BLaER1 treated with 17β-estradiol and CSF1 and Interleukin-3, amounts not matched to agents 10 nM and 100 nM (cell line): Measurements from ENCODE around the gene GPX6.
A peak's percentile ranks its signal among the peaks of the same experiment; 100 is the strongest.

Experiments used
- H3K27ac ChIP-seq, 11 experiments: shearing (Covaris generic); formaldehyde crosslinking; 2 replicates each; pipeline ENCODE4 v1.8.1; 2022
- H3K27me3 ChIP-seq, 11 experiments: shearing (Covaris generic); formaldehyde crosslinking; 2 replicates each; pipeline ENCODE4 v1.8.1; 2022
- H3K36me3 ChIP-seq, 11 experiments: shearing (Covaris generic); formaldehyde crosslinking; 2 replicates each; pipeline ENCODE4 v1.8.1; 2022
- H3K4me1 ChIP-seq, 10 experiments: shearing (Covaris generic); formaldehyde crosslinking; 2 replicates each; pipeline ENCODE4 v1.8.1; 2022
- H3K4me2 ChIP-seq, 11 experiments: shearing (Covaris generic); formaldehyde crosslinking; 2 replicates each; pipeline ENCODE4 v1.8.1; 2022
- H3K4me3 ChIP-seq, 10 experiments: shearing (Covaris generic); formaldehyde crosslinking; 2 replicates each; pipeline ENCODE4 v1.8.1; 2022
- H3K9ac ChIP-seq, 11 experiments: shearing (Covaris generic); formaldehyde crosslinking; 2 replicates each; pipeline ENCODE4 v1.8.1; 2022
- H3K9me3 ChIP-seq, 11 experiments: shearing (Covaris generic); formaldehyde crosslinking; replicated peaks in 1 of 11; 2 replicates each; pipeline ENCODE4 v1.8.1; 2022
- H4K20me1 ChIP-seq, 11 experiments: shearing (Covaris generic); formaldehyde crosslinking; 2 replicates each; pipeline ENCODE4 v1.8.1; 2022
- Cebpa-rat ChIP-seq, 11 experiments: shearing (Covaris generic); IDR thresholded peaks; 2 replicates each; pipeline ENCODE4 v1.8.1; 2022

GPX6 gene

DNA sequence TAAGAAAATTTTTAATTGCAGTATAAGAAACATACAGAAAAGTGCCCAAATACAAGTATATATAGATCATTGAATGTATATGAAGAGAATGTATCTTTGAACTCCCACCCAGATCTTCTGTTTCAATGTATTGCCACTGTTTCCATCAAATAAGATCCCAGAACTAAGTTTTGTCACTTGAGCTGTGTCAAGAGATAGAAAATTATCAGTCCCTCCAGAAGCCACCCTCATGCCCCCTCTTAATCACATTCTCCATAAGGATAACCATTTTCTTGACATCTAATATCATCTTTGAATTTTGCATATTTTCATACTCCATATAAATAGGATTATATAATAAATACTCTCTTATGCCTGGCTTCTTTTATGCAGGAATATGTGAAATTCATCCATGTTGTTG lies 30.4 kb upstream of the GPX6 start:
- no peaks in the 10 kb centered on the region for H3K36me3 ChIP-seq
- no peaks in the 10 kb centered on the region for H4K20me1 ChIP-seq
- no peak overlapping the region for H3K27ac ChIP-seq
- H3K4me2 ChIP-seq = no peak overlapping the region
- H3K4me1 ChIP-seq = peaks cover 0 to 14% (median 4%) of the 10 kb centered on the region in 10 experiments; a peak in 7 of 20 replicates
- no peak overlapping the region for H3K9ac ChIP-seq
- no peak overlapping the region for H3K4me3 ChIP-seq
- no peak for TF ChIP-seq Cebpa-rat (IDR thresholded peaks at IDR 0.05)
- H3K27me3 ChIP-seq = peaks cover 0 to 4% (median 0%) of the 10 kb centered on the region in 11 experiments; a peak in 2 of 22 replicates
- H3K9me3 ChIP-seq = peaks cover 0 to 6% (median 0%) of the 10 kb centered on the region in 11 experiments; a peak in 3 of 22 replicates

DNA sequence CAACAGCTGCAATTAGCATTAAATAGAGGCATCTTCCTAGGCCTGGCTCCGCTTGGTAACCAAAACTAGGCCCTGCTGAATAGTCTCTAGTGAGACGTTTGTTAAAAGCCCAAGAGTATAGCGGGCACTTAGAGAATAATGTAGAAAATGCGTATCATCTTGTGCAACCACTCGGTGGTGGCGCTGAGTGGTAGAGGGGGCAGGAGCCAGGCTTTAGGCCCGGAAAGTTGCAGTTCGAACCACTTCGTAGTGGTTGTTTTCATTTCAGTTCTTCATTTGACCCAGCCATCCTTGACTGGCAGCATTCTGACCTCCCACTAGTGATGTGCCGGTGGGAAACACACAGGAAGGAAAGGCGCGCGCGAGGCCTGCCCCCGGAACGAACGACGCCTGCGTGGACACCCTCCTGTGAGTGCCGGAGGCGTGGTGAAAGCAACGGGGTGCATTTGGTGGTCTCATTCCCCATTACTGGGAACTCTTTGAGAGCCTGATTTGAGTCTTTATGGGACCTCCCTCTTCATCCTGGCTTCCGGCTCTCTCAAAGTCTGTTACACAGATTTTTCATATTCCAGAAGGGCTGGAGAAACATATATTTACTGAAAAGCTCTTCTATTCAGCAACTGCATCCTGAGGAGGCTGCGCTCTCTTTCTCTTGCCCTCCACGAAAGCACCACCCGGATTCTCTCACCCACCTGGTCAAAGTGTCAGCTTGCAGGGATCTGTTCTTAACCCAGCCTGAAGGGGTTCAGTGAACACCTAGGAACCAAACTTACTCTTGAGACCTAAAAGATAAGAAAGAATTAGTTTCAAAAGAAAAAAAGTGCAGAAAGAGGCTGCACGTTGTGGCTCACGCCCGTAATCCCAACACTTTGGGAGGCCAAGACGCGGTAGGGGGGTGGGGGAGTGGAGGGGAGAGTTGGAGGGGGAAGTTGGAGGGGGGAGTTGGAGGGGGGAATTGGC lies 28.3 kb upstream of the GPX6 start:
- Histone ChIP-seq H3K27me3 (peaks cover 0 to 4% (median 0%) of the 10 kb centered on the region in 11 experiments; a peak in 2 of 22 replicates), H4K20me1 (no peaks in the 10 kb centered on the region), H3K9me3 (peaks cover 0 to 8% (median 0%) of the 10 kb centered on the region in 11 experiments; a peak in 3 of 22 replicates), H3K9ac (peak overlapping the region in 9 of 11 experiments; percentile 22 to 63 (median 43); a peak in 16 of 22 replicates), H3K4me2 (peak overlapping the region; percentile 51 to 81 (median 63)), H3K4me1 (peaks cover 0 to 14% (median 4%) of the 10 kb centered on the region in 10 experiments; a peak in 7 of 20 replicates), H3K4me3 (peak overlapping the region; percentile 34 to 61 (median 51)), H3K27ac (peak overlapping the region in 7 of 11 experiments; percentile 5 to 43 (median 20); a peak in 8 of 22 replicates), H3K36me3 (no peaks in the 10 kb centered on the region)
- no peak for TF ChIP-seq Cebpa-rat (IDR thresholded peaks at IDR 0.05)

DNA sequence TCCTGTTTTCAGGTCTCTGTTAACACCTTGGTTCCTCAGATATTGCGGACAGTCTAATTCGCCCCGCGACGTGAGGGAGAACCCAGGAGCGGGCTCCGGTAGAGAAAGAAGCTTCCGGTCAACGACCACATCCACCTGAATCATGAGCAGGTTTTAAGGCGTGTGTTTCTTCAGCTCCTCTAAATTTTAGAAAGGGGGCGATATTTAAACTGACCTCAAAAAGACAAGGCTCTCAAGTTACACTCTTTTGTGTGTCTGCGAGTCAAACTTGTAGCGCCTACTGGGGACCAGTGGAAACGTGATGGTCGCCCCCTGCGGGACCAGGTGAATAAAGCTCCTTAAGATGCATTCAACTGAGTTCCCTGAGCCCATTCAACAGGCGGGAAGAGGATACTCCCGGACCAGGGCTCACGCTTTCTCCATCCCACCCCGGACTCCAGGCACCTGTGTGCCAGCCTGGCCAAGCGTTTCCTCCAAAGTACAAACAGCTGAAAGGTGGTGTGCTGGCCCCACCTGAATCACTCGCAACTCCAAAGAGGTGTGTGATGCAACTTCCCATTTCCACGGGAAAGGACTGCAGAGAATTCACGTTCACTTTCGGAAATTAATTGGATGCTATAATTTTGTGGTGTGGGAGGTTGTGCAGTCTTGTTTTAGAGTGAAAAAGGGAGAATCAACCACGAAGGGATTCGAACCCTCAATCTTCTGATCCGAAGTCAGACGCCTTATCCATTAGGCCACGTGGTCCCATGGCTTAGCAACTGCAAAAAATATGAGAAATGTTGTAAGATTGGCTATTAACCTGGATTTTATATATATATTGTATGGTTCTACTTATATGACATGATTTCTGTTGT lies 27.1 kb upstream of the GPX6 start:
- Histone ChIP-seq H3K27ac (no peak overlapping the region), H3K4me1 (peaks cover 0 to 14% (median 4%) of the 10 kb centered on the region in 10 experiments; a peak in 7 of 20 replicates), H3K27me3 (peaks cover 0 to 4% (median 0%) of the 10 kb centered on the region in 11 experiments; a peak in 2 of 22 replicates), H4K20me1 (no peaks in the 10 kb centered on the region), H3K4me3 (peak overlapping the region in 6 of 10 experiments; percentile 23 to 56 (median 50); a peak in 11 of 20 replicates), H3K36me3 (no peaks in the 10 kb centered on the region), H3K9ac (no peak overlapping the region), H3K9me3 (peaks cover 0 to 8% (median 0%) of the 10 kb centered on the region in 11 experiments; a peak in 3 of 22 replicates), H3K4me2 (peak overlapping the region; percentile 5 to 81 (median 60); a peak in 21 of 22 replicates)
- no peak for TF ChIP-seq Cebpa-rat (IDR thresholded peaks at IDR 0.05)

DNA sequence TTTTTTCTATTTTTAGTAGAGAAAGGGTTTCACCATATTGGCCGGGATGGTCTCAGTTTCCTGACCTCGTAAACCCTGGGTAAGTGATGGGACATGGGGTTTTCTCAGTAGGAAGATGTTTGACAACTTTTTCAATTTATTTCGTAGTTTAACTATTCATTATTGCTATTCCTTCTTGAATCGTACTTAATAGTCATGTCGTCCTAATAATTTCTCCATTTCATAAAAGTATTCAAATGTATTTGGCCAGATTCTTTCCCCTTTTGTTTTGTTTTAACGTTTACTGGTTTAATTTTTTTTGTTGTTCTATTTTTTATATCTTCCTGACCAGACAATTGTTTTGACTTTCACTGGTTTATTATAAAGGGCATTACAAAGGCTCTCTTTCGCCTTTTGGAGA lies 26.4 kb upstream of the GPX6 start:
- no peaks in the 10 kb centered on the region for H4K20me1 ChIP-seq
- no peaks in the 10 kb centered on the region for H3K36me3 ChIP-seq
- no peak overlapping the region for H3K4me3 ChIP-seq
- H3K27ac ChIP-seq = no peak overlapping the region
- peaks cover 0 to 4% (median 0%) of the 10 kb centered on the region in 11 experiments; a peak in 2 of 22 replicates for H3K27me3 ChIP-seq
- no peak for TF ChIP-seq Cebpa-rat (IDR thresholded peaks at IDR 0.05)
- peaks cover 0 to 8% (median 0%) of the 10 kb centered on the region in 11 experiments; a peak in 3 of 22 replicates for H3K9me3 ChIP-seq
- peak overlapping the region in 2 of 11 experiments; percentile 51 to 63; a peak in 2 of 22 replicates for H3K4me2 ChIP-seq
- H3K9ac ChIP-seq = no peak overlapping the region
- peaks cover 0 to 14% (median 4%) of the 10 kb centered on the region in 10 experiments; a peak in 7 of 20 replicates for H3K4me1 ChIP-seq

DNA sequence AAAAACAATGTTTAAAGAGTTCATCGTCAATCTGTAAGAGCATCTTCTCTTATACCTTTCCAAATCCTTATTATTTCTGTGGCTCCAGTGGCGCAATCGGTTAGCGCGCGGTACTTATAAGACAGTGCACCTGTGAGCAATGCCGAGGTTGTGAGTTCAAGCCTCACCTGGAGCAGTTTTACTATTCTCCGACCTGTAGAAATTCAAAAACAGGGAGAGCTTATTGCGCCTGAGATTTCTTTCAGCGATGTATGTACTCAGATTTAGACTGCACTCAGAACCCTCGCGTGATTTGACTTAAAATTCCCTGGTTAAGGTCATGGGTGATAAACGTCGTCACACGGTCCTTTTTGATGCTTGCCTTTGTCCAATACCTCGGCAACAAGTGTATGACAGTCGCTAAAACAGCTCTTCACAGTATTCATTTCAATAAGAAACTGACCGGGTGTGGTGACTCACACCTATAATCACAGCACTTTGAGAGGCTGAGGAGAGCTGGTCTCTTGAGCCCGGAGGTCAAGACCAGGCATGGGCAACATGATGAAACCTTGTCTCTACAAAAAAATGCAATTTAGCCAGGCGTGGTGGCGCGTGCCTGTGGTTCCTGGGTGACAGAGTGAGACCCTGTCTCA lies 22.0 kb upstream of the GPX6 start:
- Histone ChIP-seq H3K27ac (no peak overlapping the region), H3K4me3 (no peak overlapping the region), H3K4me2 (no peak overlapping the region), H3K27me3 (no peaks in the 10 kb centered on the region), H3K9ac (no peak overlapping the region), H3K4me1 (peaks cover 0 to 4% (median 0%) of the 10 kb centered on the region in 10 experiments; a peak in 3 of 20 replicates), H4K20me1 (no peaks in the 10 kb centered on the region), H3K9me3 (peaks cover 0 to 6% (median 0%) of the 10 kb centered on the region in 11 experiments; a peak in 3 of 22 replicates), H3K36me3 (no peaks in the 10 kb centered on the region)
- TF ChIP-seq Cebpa-rat (IDR thresholded peaks at IDR 0.05) = no peak

DNA sequence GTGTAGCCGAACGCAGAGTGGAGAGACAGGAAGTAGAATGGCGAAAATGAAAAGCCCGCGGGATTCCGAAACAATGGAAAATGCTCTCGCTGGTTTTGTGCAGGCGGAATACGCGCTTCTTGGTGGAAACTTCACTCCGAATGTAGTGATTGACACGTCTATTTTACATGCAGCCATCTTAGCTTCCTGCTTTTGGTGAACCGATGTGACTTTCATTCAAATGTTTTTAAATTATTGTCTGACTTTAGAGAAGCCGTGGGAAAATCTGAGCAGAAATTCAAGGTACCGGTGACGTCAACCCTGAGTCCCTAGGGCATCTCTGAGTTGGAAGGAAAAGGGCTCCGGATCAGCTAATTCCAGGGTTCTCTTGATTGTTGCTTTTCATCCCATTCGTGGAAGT lies 21.5 kb upstream of the GPX6 start:
- TF ChIP-seq Cebpa-rat (IDR thresholded peaks at IDR 0.05) = no peak
- H3K9ac ChIP-seq = no peak overlapping the region
- no peak overlapping the region for H3K27ac ChIP-seq
- H3K4me1 ChIP-seq = no peaks in the 10 kb centered on the region
- H3K9me3 ChIP-seq = peaks cover 0 to 4% (median 0%) of the 10 kb centered on the region in 11 experiments; a peak in 2 of 22 replicates
- H3K36me3 ChIP-seq = no peaks in the 10 kb centered on the region
- no peaks in the 10 kb centered on the region for H4K20me1 ChIP-seq
- no peak overlapping the region for H3K4me2 ChIP-seq
- H3K27me3 ChIP-seq = no peaks in the 10 kb centered on the region
- no peak overlapping the region for H3K4me3 ChIP-seq

DNA sequence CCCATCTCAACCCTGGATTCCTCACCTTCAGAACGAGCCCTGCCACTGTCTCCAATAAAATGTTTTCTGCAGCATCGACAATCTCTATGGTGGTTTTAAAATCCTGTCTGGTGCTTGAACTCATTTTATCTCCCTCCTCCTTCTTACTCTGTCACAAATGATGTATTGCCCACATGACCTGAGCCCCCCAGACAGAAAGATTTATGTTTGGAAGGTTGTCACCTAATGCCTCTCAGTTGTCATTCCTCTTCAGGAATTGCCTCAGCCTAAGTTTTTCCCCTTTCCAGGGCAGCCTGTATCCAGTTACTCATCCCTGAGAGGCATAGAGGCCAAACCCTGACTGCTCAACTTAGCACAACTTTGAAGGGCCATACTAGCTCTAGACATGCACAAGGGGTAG lies 19.3 kb upstream of the GPX6 start:
- no peaks in the 10 kb centered on the region for H4K20me1 ChIP-seq
- no peak overlapping the region for H3K9ac ChIP-seq
- TF ChIP-seq Cebpa-rat (IDR thresholded peaks at IDR 0.05) = no peak
- no peak overlapping the region for H3K4me3 ChIP-seq
- no peaks in the 10 kb centered on the region for H3K9me3 ChIP-seq
- H3K27me3 ChIP-seq = no peaks in the 10 kb centered on the region
- no peak overlapping the region for H3K4me2 ChIP-seq
- H3K4me1 ChIP-seq = no peaks in the 10 kb centered on the region
- no peak overlapping the region for H3K27ac ChIP-seq
- no peaks in the 10 kb centered on the region for H3K36me3 ChIP-seq

DNA sequence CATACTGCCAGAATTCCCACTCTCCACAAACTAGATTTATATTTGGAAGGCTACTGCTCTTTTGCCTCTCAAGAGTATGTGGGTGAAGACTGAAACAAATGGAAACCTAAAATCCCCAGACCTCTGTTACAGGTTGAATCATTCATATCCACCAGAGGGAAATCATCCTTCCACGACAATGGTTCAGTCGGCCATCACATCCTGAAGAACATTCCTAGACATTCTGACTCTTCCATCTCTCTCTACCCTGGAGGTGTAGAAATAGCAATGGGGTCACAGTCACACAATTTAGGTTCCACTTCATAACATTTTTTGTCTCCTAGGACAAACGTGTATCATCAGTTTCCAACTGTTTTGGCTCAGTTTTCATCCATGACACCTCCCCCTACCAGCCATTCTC lies 18.7 kb upstream of the GPX6 start:
- Histone ChIP-seq H3K9ac (no peak overlapping the region), H3K4me1 (no peaks in the 10 kb centered on the region), H3K27me3 (no peaks in the 10 kb centered on the region), H3K4me3 (no peak overlapping the region), H4K20me1 (no peaks in the 10 kb centered on the region), H3K9me3 (no peaks in the 10 kb centered on the region), H3K4me2 (no peak overlapping the region), H3K27ac (no peak overlapping the region), H3K36me3 (no peaks in the 10 kb centered on the region)
- TF ChIP-seq Cebpa-rat (IDR thresholded peaks at IDR 0.05) = no peak
